ENCODE measurements around the gene TWF1. TPM values are rescaled to one million over a fixed set of nuclear protein-coding genes. Genes with fewer than 3 reads are reported as not detected.

TWF1 gene
- total and polyA plus RNA-seq, 9 of the 15 experiments (the other 6 are each of a cell fraction or from before 2014, with no cell fraction given) = 10.3 to 29.4 (median 23.4) TPM

GRCh38 chr12:43806737-43807072 is 588 bp upstream of the TWF1 start:
- in situ Hi-C loops (cut with MboI) (no loop called here), intact Hi-C loops (cut with micrococcal nuclease) (loop anchor here (5.0 kb wide), 1 partner anchor 49 kb away; the partner anchor contains the start of genes IRAK4 and PUS7L)
- CTCF ChIA-PET (ENCODE audit: low intra/inter-chr PET ratio) = no interaction called here
- BruUV-seq (replicated peaks) = TSS peak; percentile 81
- peak overlapping the region; percentile 90 for H3K4me2 ChIP-seq (ENCODE audit: insufficient read depth, low read length)
- H3K4me1 ChIP-seq (replicated peaks in 1 of 2; ENCODE audit: control insufficient read depth in 2 of 2, insufficient read depth in 2 of 2, low read length in 2 of 2) = peaks cover 0 to 2% of the 10 kb centered on the region in 2 experiments; a peak in 1 of 5 replicates
- H4K20me1 ChIP-seq (replicated peaks; ENCODE audit: control insufficient read depth, insufficient read depth, low read length) = no peaks in the 10 kb centered on the region
- ATAC-seq (no peak), DNase-seq (ENCODE audit: extremely low read depth in 1 of 4, low spot score in 3 of 4) (no peak), FAIRE-seq (peak; percentile 69)
- H3K9me3 ChIP-seq (replicated peaks; ENCODE audit: control insufficient read depth, insufficient read depth, low read depth, low read length) = no peaks in the 10 kb centered on the region
- H2AFZ ChIP-seq (ENCODE audit: low read depth, low read length) = peak overlapping the region; percentile 95
- H3K4me3 ChIP-seq = peak overlapping the region; percentile 92
- no peaks in the 10 kb centered on the region; a peak in 1 of 5 replicates for H3K27me3 ChIP-seq (ENCODE audit: control insufficient read depth in 2 of 2, insufficient read depth in 2 of 2, low read length in 2 of 2)
- H3K27ac ChIP-seq (ENCODE audit: extremely low read depth, low read depth, low read length) = peak overlapping the region; percentile 92
- peaks cover 26% of the 10 kb centered on the region for H3K36me3 ChIP-seq (ENCODE audit: control insufficient read depth, insufficient read depth, low read length)
- TF ChIP-seq PTTG1 (tag; IDR thresholded peaks at IDR 0.05; ENCODE audit: low read depth) (no peak), TAL1 (IDR thresholded peaks at IDR 0.05) (no peak), SAFB2 (IDR thresholded peaks at IDR 0.05; ENCODE audit: borderline replicate concordance, low read depth, low read length, severe bottlenecking) (no peak), NFRKB (IDR thresholded peaks at IDR 0.05; ENCODE audit: low read depth) (peak; percentile 4; the same call in 1 of the 2 replicates), FOXA3 (CRISPR knock-in tag; conservative IDR thresholded peaks at IDR 0.05 in 1 of 2, IDR thresholded peaks at IDR 0.05 in 1 of 2) (no peak)
- TF ChIP-seq, protein P1, sequence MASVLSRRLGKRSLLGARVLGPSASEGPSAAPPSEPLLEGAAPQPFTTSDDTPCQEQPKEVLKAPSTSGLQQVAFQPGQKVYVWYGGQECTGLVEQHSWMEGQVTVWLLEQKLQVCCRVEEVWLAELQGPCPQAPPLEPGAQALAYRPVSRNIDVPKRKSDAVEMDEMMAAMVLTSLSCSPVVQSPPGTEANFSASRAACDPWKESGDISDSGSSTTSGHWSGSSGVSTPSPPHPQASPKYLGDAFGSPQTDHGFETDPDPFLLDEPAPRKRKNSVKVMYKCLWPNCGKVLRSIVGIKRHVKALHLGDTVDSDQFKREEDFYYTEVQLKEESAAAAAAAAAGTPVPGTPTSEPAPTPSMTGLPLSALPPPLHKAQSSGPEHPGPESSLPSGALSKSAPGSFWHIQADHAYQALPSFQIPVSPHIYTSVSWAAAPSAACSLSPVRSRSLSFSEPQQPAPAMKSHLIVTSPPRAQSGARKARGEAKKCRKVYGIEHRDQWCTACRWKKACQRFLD (CRISPR knock-in tag; IDR thresholded peaks at IDR 0.05) = 0 out of 2 replicates have a peak, but pooled peaks have one; percentile 5
- TF ChIP-seq, protein P2, sequence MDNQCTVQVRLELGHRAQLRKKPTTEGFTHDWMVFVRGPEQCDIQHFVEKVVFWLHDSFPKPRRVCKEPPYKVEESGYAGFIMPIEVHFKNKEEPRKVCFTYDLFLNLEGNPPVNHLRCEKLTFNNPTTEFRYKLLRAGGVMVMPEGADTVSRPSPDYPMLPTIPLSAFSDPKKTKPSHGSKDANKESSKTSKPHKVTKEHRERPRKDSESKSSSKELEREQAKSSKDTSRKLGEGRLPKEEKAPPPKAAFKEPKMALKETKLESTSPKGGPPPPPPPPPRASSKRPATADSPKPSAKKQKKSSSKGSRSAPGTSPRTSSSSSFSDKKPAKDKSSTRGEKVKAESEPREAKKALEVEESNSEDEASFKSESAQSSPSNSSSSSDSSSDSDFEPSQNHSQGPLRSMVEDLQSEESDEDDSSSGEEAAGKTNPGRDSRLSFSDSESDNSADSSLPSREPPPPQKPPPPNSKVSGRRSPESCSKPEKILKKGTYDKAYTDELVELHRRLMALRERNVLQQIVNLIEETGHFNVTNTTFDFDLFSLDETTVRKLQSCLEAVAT (IDR thresholded peaks at IDR 0.05) = 0 out of 4 replicates have a peak, but pooled peaks of 1 of the 2 experiments have one; percentile 11
- peak overlapping the region in 1 of 2 experiments; percentile 89; a peak in 3 of 4 replicates for H3K9ac ChIP-seq (ENCODE audit: insufficient read depth in 1 of 2, low read depth in 2 of 2, low read length in 2 of 2)
- H3K79me2 ChIP-seq (ENCODE audit: control insufficient read depth, insufficient read depth, low read length) = peaks cover 40% of the 10 kb centered on the region
- 0% methylated on average over 3 of the region's 3 CpGs for WGBS (ENCODE audit: insufficient coverage, low coverage, missing lambda C conversion rate)
- H3K9me1 ChIP-seq (ENCODE audit: control insufficient read depth, insufficient read depth, low read length) = no peaks in the 10 kb centered on the region
- POLR2A ChIA-PET = interaction anchor here (1.4 to 2.6 kb wide), 4 partner anchors 9 to 17 kb away, joined by 4 to 12 read pairs (median 6); no protein-coding TSS in a partner anchor
